T-cell (primary cell): ENCODE measurements around the gene CSRNP3. TPM values are rescaled to one million over a fixed set of nuclear protein-coding genes. Genes with fewer than 3 reads are reported as not detected.

Source experiments
- ATAC-seq, 4 experiments: fragments of 200-7000 bp in 3 of 4; fragments of 150-1000 bp in 1 of 4; cut with Tn5 transposase; replicated peaks in 1 of 4; 1 replicate in 3 of 4; 2 replicates in 1 of 4; pipeline ENCODE4 v1.10.0; 2021; ENCODE audit warnings: moderate library complexity in 3 of 4, mild to moderate bottlenecking in 2 of 4, moderate number of reproducible peaks in 1 of 4
- CTCF ChIA-PET, 2 donors: fragments of 300-600 bp; sonication (Branson Sonifier 250); formaldehyde crosslinking; loops; one replicate each; lab custom pipeline; 2022; ENCODE audit warnings: antibody characterized with exemption in 2 of 2; lab: Charles Lee
- POLR2A ChIA-PET, 2 donors: fragments of 300-600 bp; sonication (Branson Sonifier 250); formaldehyde crosslinking; loops; one replicate each; lab custom pipeline; 2022; ENCODE audit warnings: antibody characterized with exemption in 2 of 2; lab: Charles Lee
- DNase-seq, 35 experiments: peaks; one replicate each; pipeline versions ENCODE4 v3.0.0 to v3.0.0-alpha.2; 2013 to 2023
- H3K27ac ChIP-seq: one replicate; pipeline ENCODE4 v1.5.1; 2013; ENCODE audit warnings: low read length
- H3K27me3 ChIP-seq, 2 experiments: replicated peaks in 1 of 2; 1 replicate in 1 of 2; 2 replicates in 1 of 2; pipeline versions ENCODE4 v1.6.1 to v1.7.0; 2013; ENCODE audit warnings: low read length in 1 of 2, mixed read lengths in 1 of 2; ENCODE audit not compliant: control insufficient read depth in 2 of 2, insufficient read depth in 2 of 2; ENCODE audit errors: extremely low read depth in 1 of 2
- H3K36me3 ChIP-seq, 2 donors: 1 replicate in 1 of 2; 2 replicates in 1 of 2; pipeline versions ENCODE4 v1.6.1 to v1.7.0; 2013; ENCODE audit warnings: low read length in 1 of 2; ENCODE audit not compliant: control insufficient read depth in 2 of 2, insufficient read depth in 1 of 2; ENCODE audit errors: extremely low read depth in 1 of 2
- H3K4me1 ChIP-seq, 2 experiments: 1 replicate in 1 of 2; 2 replicates in 1 of 2; pipeline versions ENCODE4 v1.6.1 to v1.7.0; 2013; ENCODE audit warnings: low read length in 2 of 2, mixed read lengths in 1 of 2; ENCODE audit not compliant: insufficient read depth in 2 of 2, control insufficient read depth in 1 of 2; ENCODE audit errors: extremely low read depth in 1 of 2
- H3K4me3 ChIP-seq, 2 donors: 1 replicate in 1 of 2; 2 replicates in 1 of 2; pipeline versions ENCODE4 v1.5.1 to v1.7.0; 2013; ENCODE audit warnings: mild to moderate bottlenecking in 2 of 2, low read length in 1 of 2, moderate library complexity in 1 of 2; ENCODE audit not compliant: control insufficient read depth in 1 of 2; ENCODE audit errors: extremely low read depth in 1 of 2
- H3K9me3 ChIP-seq: 2 replicates; pipeline ENCODE4 v1.7.0; 2013
- H3K27ac Mint-ChIP-seq, 2 donors: one replicate each; pipeline ENCODE4 v1.8.0; 2020 to 2021; ENCODE audit warnings: mild to moderate bottlenecking in 2 of 2, mixed read lengths in 2 of 2
- H3K27me3 Mint-ChIP-seq, 2 donors: one replicate each; pipeline ENCODE4 v1.8.0; 2021 to 2022; ENCODE audit warnings: mixed read lengths in 2 of 2
- H3K36me3 Mint-ChIP-seq: one replicate; pipeline ENCODE4 v1.8.0; 2021; ENCODE audit warnings: mixed read lengths
- H3K4me1 Mint-ChIP-seq, 3 donors: one replicate each; pipeline ENCODE4 v1.8.0; 2020 to 2022; ENCODE audit warnings: mixed read lengths in 3 of 3, mild to moderate bottlenecking in 1 of 3
- H3K4me3 Mint-ChIP-seq, 3 donors: one replicate each; pipeline ENCODE4 v1.8.0; 2020 to 2022; ENCODE audit warnings: mild to moderate bottlenecking in 3 of 3, mixed read lengths in 3 of 3, moderate library complexity in 3 of 3
- H3K9me3 Mint-ChIP-seq, 3 donors: one replicate each; pipeline ENCODE4 v1.8.0; 2020 to 2022; ENCODE audit warnings: mixed read lengths in 3 of 3
- WGBS: methylation state at CpG from one replicate; pipeline ENCODE4 v1.1.5; 2013; ENCODE audit warnings: missing lambda C conversion rate; ENCODE audit not compliant: insufficient coverage; 5-methylcytosine and 5-hydroxymethylcytosine counted together
- total RNA-seq, 35 experiments: library from RNA in 6 of 35; stranded (reverse) in 6 of 35; fragments of 120-200 nt in 1 of 35; gene quantifications; one replicate each; pipeline versions ENCODE4 v1.2.1 to v1.2.4 and lab custom pipeline; 2013 to 2026

The CSRNP3 gene
- total RNA-seq, 5 donors from 2014 or later (not counting 1 experiment from before 2014, with no cell fraction given), result 0.19 TPM; not detected in 4

- Mint-ChIP-seq H3K4me3 (no peak overlapping the region), H3K27ac (no peak overlapping the region), H3K36me3 (no peaks in the 10 kb centered on the region), H3K9me3 (no peaks in the 10 kb centered on the region), H3K27me3 (peaks cover 1 to 6% of the 10 kb centered on the region in 2 donors), H3K4me1 (no peaks in the 10 kb centered on the region)
- POLR2A ChIA-PET, result no interaction called here
- H3K27me3 ChIP-seq, result no peaks in the 10 kb centered on the region
- no peak overlapping the region for H3K4me3 ChIP-seq
- 75% methylated on average over 4 of the region's 6 CpGs for WGBS
- H3K27ac ChIP-seq, result no peak overlapping the region
- CTCF ChIA-PET, result no interaction called here
- ATAC-seq (no peak), DNase-seq (no peak)
- no peaks in the 10 kb centered on the region for H3K9me3 ChIP-seq
- H3K36me3 ChIP-seq, result no peaks in the 10 kb centered on the region
- H3K4me1 ChIP-seq, result no peaks in the 10 kb centered on the region
Measured at GRCh38 chr2:165623783-165624469, 154.4 kb downstream of the CSRNP3 start.

- Histone ChIP-seq H3K4me1 (no peaks in the 10 kb centered on the region), H3K4me3 (no peak overlapping the region), H3K9me3 (no peaks in the 10 kb centered on the region), H3K27ac (no peak overlapping the region), H3K27me3 (no peaks in the 10 kb centered on the region), H3K36me3 (no peaks in the 10 kb centered on the region)
- 43% methylated on average over 1 of the region's 1 CpG for WGBS
- ChIA-PET CTCF (no interaction called here), POLR2A (no interaction called here)
- Mint-ChIP-seq H3K9me3 (no peaks in the 10 kb centered on the region), H3K4me1 (peaks cover 0 to 2% (median 0%) of the 10 kb centered on the region in 3 donors), H3K36me3 (no peaks in the 10 kb centered on the region), H3K4me3 (no peak overlapping the region), H3K27me3 (peaks cover 1 to 6% of the 10 kb centered on the region in 2 donors), H3K27ac (no peak overlapping the region)
- no peak for DNase-seq
- no peak for ATAC-seq
Measured at GRCh38 chr2:165624470-165624800, 154.9 kb downstream of the CSRNP3 start.

GRCh38 chr2:165627470-165627869 is 158.0 kb downstream of the CSRNP3 start:
- H3K27ac ChIP-seq, result no peak overlapping the region
- no peaks in the 10 kb centered on the region for H3K9me3 ChIP-seq
- ChIA-PET CTCF (no interaction called here), POLR2A (no interaction called here)
- no peaks in the 10 kb centered on the region for H3K27me3 ChIP-seq
- ATAC-seq (no peak), DNase-seq (no peak)
- H3K36me3 ChIP-seq, result no peaks in the 10 kb centered on the region
- peaks cover 0 to 8% of the 10 kb centered on the region in 2 experiments for H3K4me1 ChIP-seq
- no peaks in the 10 kb centered on the region for H3K9me3 Mint-ChIP-seq
- H3K27me3 Mint-ChIP-seq, result peaks cover 0 to under 1% of the 10 kb centered on the region in 2 donors
- H3K4me3 ChIP-seq, result no peak overlapping the region
- no peaks in the 10 kb centered on the region for H3K36me3 Mint-ChIP-seq
- H3K4me1 Mint-ChIP-seq, result peaks cover 6 to 17% (median 11%) of the 10 kb centered on the region in 3 donors
- H3K4me3 Mint-ChIP-seq, result no peak overlapping the region
- H3K27ac Mint-ChIP-seq, result no peak overlapping the region
- WGBS, result 80% methylated on average over 2 of the region's 3 CpGs

GRCh38 chr2:165629776-165630175 is 160.3 kb downstream of the CSRNP3 start:
- CTCF ChIA-PET, result no interaction called here
- no peaks in the 10 kb centered on the region for H3K9me3 ChIP-seq
- ATAC-seq (no peak), DNase-seq (no peak)
- H3K4me3 ChIP-seq, result peak overlapping the region in 1 of 2 donors; percentile 1
- Mint-ChIP-seq H3K36me3 (no peaks in the 10 kb centered on the region), H3K4me3 (no peak overlapping the region), H3K9me3 (no peaks in the 10 kb centered on the region), H3K4me1 (peaks cover 6 to 17% (median 11%) of the 10 kb centered on the region in 3 donors), H3K27ac (no peak overlapping the region), H3K27me3 (no peaks in the 10 kb centered on the region)
- H3K27me3 ChIP-seq, result no peaks in the 10 kb centered on the region
- no peaks in the 10 kb centered on the region for H3K36me3 ChIP-seq
- WGBS, result no CpG with 5 or more reads among the region's 2 CpGs
- POLR2A ChIA-PET, result no interaction called here
- peaks cover 0 to 8% of the 10 kb centered on the region in 2 experiments for H3K4me1 ChIP-seq
- H3K27ac ChIP-seq, result no peak overlapping the region

GRCh38 chr2:165630236-165630635 is 160.7 kb downstream of the CSRNP3 start:
- Histone ChIP-seq H3K4me1 (peaks cover 0 to 8% of the 10 kb centered on the region in 2 experiments), H3K9me3 (no peaks in the 10 kb centered on the region), H3K4me3 (peak overlapping the region in 1 of 2 donors; percentile 1), H3K27ac (no peak overlapping the region), H3K36me3 (no peaks in the 10 kb centered on the region), H3K27me3 (no peaks in the 10 kb centered on the region)
- Mint-ChIP-seq H3K27me3 (no peaks in the 10 kb centered on the region), H3K36me3 (no peaks in the 10 kb centered on the region), H3K9me3 (no peaks in the 10 kb centered on the region), H3K4me1 (peaks cover 6 to 17% (median 11%) of the 10 kb centered on the region in 3 donors), H3K27ac (no peak overlapping the region), H3K4me3 (no peak overlapping the region)
- WGBS, result 34% methylated on average over 2 of the region's 3 CpGs
- ChIA-PET POLR2A (no interaction called here), CTCF (interaction anchor here in 1 of 2 donors (1.0 kb wide), 1 partner anchor 7 kb away, joined by 3 read pairs; no protein-coding TSS in a partner anchor)
- ATAC-seq (no peak), DNase-seq (no peak)

- Histone ChIP-seq H3K9me3 (no peaks in the 10 kb centered on the region), H3K4me1 (peaks cover 0 to 8% of the 10 kb centered on the region in 2 experiments), H3K4me3 (no peak overlapping the region), H3K27ac (no peak overlapping the region), H3K36me3 (no peaks in the 10 kb centered on the region), H3K27me3 (no peaks in the 10 kb centered on the region)
- no peaks in the 10 kb centered on the region for H3K27me3 Mint-ChIP-seq
- ChIA-PET CTCF (interaction anchor here in 1 of 2 donors (1.0 kb wide), 1 partner anchor 8 kb away, joined by 3 read pairs; no protein-coding TSS in a partner anchor), POLR2A (no interaction called here)
- no peak for ATAC-seq
- no peak overlapping the region for H3K4me3 Mint-ChIP-seq
- H3K36me3 Mint-ChIP-seq, result no peaks in the 10 kb centered on the region
- no CpG with 5 or more reads among the region's 4 CpGs for WGBS
- no peaks in the 10 kb centered on the region for H3K9me3 Mint-ChIP-seq
- H3K4me1 Mint-ChIP-seq, result peaks cover 6 to 17% (median 11%) of the 10 kb centered on the region in 3 donors
- DNase-seq, result no peak
- H3K27ac Mint-ChIP-seq, result no peak overlapping the region
Measured at GRCh38 chr2:165631089-165631488, 161.6 kb downstream of the CSRNP3 start.
